HG02588 (cell line): ENCODE measurements around the gene FCN1.

ENCODE experiments used
- ATAC-seq: cut with Tn5 transposase; IDR thresholded peaks from one replicate; pipeline ENCODE4 v1.9.1; 2021; ENCODE audit warnings: mild to moderate bottlenecking, moderate library complexity; ENCODE audit not compliant: unreplicated experiment

FCN1 gene

DNA sequence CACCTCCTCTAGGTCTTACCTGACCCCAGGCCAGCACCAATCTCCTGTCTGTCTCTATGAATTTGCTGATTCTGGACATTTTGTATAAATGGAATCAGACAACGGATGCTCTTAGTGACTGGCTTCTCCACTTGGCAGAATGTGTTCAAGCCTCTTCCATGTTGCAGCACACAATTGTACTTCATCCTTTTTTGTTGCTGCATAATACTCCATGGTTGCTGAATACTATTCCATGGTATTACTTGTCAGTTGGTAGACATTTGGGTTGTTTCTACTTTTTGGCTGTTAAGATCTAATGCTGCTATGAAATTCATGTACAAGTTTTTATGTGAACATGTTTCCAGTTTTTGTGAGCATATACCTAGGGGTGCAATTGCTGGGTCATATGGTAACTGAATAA is 34.3 kb upstream of the FCN1 start:
- no peak for ATAC-seq

DNA sequence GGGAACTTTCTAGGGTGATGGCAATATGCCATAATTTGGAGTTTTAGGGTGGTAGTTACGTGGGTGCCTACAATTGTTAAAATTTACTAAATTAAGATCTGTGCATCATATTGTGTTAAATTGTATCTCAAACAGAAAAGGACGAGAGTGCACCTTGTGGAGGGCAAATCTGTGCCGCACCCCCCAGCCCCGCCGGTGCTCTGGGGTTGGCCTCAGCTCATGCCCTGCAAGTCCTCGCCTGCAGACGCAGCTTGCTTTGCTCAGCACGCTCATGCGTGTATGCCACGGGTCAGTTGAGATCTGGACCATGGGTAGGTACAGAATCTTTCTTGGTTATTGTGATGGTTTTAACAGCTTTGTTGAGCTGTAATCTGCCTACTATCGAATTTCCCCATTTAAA is 33.7 kb upstream of the FCN1 start:
- no peak for ATAC-seq

DNA sequence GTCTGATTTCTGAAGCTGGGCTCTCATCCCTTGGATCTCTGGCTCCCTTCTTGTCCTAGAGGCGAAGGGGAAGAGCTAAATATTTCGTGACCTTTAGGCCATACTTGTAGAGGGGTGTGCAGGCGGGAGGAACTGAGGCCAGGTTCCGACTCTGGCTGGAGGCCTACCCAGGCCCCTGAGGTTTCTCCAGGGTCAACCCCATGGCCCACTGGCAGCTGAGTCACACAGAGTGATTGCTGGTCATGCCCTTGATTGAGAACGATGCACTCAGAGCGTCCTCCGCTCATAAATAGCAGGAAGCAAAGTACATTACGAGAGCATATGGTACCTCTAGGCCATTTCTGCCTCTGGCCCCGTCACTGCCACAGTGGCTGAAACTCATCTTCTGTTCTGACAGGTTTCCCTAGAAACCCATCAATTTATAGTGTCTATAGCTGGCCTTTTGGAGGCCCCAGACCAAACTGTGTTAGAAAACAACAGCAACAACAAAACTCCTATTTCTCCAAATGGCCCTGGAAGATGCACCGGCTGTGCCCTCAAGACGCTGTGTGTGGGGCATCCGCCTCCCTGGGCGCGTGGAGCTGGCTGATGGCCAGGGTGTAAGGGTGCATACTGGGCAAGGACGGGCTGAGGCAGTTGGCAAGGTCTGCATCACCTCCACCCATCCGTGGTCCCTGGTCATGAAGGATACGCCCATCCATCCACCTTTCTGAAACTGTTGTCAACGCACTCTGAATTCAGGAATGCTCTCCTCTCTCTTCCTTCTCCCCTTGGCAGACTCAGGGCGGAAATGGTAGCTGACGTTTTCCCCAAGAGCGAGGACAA is 32.9 kb upstream of the FCN1 start:
- no peak for ATAC-seq

DNA sequence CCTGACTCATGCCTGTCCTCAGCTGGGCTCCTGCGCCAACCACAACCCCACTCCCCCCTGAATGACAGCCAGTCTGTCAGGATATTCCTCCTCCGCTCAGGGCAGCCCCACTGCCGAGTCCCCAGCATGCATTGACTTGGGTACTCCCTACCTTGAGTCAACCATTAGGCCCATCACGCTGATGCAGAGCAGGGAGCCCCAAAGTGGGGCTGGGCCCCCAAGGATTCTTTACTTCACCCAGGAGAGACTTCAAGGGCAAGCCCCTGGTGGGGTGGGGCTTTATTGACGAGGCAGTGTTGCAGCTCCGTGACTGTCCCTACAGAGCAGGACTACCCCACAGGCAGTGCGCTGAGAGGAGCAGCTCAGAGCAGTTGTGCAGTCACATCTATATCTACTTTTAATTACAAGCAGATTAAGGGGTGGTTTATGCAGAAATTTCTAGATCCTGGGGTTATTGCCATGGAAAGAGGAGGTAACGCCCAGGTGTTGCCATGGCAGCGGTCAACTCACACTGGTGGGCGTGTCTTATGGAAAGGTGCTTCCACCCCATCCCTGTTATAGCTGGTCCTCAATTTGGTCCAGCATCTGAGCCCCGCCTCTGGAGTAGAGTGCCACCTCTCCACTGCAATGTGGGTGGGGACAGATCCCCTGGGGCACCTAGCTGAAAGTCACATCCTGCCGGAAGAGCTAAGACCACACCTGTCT is 32.1 kb upstream of the FCN1 start:
- ATAC-seq, result no peak

DNA sequence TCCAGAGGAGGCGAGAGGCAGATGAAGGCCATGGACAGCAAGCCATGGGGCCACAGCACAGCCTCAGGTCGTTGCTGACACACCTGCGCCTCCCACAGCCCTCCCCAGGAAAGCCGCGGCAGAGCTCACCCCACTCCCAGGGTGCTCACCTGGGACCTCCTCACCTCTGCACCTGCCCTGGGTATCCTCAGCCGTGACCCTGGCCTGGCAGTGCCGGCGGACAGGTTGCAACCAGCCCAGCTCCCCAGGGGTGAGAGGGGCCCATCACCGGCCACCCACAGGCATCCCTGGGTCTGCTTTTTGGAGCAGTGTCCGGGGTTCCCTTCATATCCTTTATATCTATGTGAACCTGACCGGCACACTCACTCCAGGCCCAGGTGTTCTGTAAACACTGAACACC is 30.4 kb upstream of the FCN1 start:
- no peak for ATAC-seq

DNA sequence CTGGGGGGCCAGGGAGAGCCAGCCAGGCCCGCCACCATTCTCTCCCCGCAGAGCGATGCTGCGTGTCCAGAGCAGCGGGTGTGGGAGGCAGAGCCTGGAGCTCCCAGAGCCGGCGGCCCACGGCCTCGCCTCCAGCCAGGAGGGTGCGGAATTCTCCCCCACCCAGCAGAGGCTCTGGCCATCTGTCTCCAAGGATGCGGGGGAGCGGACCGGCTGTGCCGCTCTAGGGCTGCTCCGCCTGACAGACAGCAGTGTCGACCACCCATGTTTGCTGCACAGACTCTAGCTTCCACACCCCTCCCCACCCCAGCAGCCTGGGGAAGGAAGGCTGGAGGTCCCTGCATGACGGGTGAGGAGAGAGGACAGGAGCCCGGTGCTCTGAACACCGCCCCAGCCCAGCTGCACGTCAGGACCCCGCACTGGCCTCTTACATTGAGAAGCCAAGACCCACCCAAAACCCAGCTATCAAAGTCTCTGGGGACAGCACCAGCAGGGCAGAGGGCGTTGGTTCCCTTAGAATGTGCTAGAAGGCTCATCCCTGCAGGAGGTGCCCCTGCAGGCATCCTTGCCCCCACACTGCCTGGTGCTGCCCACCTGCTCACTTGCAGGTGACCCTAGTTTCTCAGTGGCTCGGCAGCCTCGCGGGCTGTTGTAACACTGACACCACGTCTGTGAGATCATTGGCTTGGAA is 29.7 kb upstream of the FCN1 start:
- no peak for ATAC-seq

DNA sequence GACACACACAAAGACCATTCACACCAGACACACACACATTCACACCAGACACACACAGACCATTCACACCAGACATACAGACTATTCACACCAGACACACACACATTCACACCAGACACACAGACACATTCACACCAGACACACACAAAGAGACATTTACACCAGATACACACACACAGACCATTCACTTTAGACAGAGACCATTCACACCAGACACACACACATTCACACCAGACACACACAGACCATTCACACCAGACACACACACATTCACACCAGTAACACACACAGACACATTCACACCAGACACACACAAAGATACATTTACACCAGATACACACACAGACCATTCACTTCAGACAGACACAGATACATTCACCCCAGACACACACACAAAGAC is 29.0 kb upstream of the FCN1 start:
- no peak for ATAC-seq

DNA sequence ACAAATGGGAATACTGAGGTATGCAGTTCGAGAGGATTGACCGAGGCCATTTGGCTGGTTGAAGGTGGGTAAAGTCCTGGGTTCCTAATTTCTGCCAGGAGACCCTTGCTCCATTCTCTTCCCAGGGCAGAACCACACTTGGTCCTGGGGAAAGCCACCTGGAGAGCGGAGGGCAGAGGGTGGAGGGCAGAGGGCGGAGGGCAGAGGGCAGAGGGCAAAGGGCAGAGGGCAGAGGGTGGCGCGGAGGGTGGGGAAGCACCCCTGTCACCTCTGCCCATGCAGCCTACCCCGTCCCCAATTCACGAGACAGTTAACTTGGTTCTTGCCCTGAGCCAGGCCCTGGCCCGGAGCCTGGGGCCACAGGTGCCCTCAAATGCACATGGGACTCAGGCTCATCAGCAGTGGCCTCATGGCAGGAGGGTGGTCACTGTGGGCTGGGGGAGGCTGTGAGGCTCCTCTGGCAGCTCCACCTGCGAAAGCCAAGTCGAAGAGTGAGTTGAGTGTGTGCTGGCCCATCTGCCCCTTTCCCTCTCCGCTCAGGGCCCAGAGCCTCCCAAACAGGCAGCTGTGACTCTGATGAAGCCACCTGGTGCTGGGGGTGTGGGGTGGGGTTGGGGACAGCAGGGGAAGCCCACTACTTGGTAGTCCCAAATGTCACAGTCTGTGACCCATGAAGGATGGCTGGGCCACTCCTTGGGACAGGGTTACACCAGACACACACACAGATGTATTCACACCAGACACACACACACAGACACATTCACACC is 28.0 kb upstream of the FCN1 start:
- no peak for ATAC-seq

DNA sequence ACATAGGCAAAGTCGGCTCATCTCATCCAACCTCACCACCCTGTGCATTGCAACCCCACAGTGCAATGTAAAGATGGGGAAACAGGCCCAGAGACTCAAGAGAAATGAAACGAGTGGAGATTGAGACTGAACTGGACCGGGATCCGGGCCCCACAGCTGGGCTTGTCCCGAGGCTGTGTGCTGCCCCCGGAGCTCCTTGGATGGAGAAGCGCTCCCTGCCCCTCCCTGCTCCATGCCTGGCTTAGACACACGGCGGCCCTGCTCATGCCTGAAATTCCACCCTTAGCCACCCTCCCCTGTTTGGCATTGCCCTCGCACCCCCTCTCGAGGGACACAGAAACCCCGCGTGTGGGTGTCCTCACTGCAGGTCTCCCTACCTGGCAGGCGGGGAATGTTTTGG is 27.2 kb upstream of the FCN1 start:
- no peak for ATAC-seq

DNA sequence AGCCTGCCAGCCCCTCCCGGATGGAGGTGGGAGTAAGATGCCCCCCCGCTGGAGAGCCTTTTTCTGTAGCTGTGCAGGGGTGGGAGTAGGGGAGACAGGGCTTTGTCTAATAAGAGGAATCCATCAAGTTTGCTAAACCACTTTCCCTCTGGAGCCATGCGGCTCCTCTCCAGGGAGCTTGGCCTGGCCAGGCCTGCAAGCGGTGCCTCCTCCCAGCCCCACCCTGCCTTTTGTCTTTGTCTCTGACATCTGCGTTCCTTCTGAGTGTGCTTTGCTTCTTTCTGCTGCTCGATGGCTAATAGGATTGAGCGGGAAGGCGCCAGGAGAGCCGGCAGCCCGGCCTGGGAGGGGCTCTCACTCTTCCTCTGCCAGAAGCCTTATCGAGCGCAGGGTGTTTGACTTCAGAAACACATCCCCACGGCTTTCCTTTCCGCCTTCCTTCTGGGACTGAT is 26.7 kb upstream of the FCN1 start:
- no peak for ATAC-seq

DNA sequence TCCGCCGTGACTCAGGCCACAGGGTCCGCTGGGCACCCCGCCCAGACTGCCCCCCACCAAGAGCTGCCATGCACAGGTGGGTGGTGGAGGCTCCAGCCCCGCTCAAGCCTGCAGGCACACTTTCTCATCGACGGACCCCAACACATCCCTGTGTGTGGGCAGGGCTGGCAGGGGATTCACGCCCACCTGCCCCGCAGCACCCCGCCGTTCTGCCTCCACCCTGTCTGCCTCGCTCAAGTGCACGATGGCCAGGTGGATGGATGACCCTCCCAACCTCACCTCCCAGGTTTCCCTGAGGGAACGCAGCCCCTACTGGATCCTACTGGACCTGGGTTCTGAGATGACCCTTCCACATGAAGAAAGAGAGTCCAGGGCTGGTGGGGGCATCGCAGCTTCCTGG is 26.1 kb upstream of the FCN1 start:
- no peak for ATAC-seq

DNA sequence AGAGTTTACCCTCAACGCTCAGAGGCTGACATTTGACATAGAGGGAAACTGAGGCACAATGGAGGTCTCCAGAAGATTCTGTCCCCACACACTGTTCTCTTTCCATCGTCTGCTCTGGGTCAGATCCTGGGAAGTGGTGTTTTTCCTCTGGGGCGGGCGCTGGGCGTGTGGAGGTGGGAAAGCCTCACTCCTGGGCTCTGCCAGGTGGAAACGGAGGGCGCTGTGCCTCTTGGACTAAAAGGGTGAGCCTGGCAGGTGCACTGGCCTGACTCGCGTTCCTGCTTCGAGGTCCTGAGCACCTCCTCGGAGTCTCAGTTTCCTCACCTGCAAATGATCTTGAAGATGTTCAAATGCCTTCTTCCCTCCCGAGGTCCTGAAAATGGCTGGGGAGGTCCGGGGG is 25.7 kb upstream of the FCN1 start:
- no peak for ATAC-seq

DNA sequence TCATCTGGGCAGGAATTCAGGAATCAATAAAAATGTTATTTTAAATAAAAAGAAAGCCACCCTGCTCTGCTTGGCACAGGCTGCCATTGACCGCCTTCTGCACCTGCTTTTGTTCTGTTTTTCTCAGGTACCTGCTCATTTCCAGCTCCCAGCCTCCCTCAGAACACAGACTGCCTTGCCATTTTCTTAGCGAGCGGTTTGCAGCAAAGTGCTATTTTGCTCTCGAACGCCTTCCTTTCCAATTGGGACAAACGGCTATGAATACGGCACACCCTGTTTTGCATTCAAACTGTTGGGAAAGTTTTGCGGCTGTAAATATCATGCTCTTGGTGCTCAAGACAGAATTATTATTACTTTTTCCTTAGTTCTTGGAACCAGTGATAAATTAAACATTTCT is 25.1 kb upstream of the FCN1 start:
- no peak for ATAC-seq

DNA sequence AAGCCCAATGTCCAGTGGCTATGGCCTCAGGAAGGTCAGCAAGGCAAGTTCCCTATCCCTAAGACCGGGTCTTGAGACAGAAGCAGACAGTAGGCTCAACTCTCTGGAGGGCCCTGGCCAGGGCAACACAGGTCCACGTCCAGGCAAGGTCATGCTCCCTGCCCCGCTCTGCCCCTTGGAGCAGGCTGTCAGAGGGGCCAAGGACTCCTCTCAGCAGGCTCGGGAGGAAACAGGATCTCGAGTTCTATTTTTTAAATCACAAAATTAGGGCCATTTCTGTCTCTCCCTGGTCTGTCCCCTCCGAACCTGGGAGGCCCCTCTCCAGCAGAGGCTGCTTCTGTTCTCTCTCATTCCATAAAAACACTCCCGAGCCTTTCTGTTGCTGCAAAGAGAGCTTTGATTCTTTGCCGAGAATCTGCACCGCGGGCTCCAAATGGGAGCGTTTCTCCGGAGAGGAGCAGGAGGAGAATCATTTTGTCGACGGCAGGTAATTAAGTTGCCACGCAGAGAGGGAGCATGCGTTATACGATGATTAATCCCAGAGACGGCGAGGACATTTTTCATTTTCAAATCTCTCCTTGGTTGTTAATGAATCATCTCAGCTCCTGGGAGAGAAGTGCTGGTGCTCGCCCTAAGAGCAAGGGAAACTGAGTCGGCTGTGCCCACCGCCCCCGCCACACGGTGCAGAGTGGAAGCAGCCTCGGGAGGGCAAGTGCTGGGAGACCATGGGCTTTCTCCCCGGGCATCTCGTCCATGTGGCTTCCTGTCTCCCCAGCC is 24.5 kb upstream of the FCN1 start:
- ATAC-seq, result no peak

DNA sequence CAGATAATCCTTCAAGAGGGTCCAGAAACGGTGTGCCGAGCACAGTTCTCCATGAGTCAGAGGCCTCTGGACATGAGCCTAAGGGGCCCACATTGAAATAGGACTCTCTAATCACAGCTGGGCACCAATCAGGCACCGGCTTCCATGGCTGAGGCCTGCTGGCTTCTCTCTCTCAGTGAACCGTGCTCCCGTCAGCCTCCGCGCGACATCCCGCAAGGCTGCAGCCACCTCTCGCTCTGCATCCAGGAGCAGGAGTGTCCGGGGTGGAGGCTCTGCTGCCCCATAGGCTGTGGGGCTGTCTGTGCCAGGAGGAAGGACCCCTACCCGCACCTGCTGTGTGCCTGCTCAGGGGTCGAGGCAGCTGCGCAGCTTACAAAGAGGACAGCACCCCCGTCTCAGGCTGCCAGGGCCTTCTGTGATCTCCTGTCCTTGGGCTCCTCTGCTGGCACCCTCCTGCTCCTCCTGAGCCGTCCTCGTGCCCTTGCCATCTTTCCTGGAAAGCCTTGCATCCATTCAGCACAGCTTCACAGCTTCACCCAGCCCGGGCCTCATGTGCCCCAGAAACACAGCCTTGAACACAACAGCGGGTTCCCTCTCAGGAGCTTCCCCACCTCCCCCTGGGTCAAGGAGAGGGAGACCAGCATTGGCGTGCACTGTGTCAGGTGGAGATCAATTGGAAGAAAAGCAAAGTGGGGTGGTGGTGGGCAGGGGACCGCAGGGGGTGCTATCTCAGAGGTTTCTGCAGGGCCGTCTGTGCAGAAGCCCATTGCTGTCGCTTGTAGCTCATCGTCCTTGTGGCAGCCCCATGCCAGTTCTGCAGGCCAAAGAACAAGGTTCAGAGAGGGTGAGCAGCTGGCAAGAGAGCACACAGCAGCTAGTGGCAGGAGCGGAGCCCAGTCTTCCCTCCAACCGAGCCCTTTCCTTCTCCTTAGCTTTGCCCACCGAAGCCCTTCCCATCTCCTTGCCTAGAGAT is 22.8 kb upstream of the FCN1 start:
- no peak for ATAC-seq

DNA sequence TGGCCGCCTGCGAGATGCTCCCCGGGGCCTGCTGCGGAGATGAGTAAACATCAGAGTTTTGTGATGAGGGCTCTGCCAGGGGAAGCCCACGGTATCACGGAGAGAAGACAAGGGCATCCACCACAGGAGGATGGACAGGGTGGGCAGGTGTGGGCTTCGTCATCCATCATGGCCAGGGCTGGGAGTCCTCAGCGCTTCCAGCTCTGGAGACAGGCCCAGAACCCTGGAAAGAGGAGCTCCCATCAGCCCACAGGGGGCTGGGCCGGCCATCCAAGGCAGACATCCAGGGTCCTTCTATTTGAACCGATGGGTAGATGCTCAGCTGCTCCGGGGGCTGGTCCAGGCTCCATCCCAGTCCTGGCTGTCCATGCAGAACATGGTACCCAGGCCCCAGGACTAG is 22.1 kb upstream of the FCN1 start:
- no peak for ATAC-seq

DNA sequence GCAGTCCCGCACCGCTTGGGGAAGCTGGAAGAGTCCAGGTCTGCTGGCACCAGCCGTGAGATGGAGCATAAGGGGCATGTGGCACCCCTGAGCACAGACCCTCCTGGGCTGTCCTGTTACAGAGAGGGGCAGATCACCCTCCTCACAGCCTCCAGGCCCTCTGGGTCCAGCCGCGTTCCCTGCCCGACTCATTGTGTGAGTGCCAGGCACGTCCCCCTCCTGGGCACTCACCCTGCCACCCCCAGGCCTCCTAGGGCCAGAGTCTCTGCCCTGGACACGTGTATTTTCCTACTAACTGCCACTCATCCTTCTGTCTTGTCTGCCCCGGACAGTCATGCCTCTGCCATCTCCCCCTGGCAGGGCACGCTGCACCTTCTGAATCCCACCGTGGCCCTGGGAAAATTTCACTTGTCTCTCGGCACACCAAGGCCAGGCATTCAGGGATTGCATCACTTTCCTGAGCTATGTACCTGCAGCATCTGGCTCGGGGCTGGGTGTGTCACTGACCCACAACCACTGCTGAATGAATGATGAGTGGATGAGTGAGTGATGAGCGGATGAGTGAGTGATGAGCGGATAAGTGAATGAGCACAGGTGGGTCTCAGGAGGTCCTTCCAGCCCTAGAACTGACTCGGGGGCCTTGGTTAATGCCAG is 21.5 kb upstream of the FCN1 start:
- ATAC-seq, result no peak

DNA sequence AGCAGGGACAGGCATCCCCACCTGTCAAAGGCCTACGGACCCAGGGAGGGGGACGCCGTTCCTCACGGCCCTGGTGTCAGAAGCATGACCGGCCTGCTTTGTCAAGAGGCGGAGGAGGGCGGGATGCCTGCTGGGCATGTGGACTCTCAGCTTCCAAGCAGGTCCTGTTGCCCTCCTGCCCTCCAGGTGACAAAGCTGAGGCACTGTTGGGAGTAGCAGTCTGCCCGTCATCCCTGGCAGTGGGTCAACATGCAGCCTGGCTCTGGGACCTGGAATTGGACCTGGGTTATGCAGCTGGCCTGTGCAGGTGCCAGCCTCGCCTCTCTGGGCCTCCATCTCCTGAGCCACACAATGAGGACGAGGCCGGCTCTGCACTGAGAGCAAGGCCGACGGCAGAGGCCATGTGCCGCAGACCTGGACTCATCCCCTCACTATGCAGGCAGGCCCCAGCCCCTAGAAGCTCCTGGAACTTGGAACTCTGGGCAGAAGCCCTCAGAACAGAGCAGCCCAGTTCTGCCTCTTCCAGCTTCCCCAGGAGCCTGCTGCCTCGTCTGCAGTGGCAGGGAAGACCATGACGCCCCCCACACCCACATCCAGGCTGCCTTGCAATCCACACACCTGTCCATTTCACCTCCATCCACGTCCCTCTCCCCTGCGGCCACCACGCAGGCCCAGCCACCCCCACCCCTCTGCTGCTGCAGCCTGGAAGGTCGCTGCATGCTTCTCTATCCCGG is 20.8 kb upstream of the FCN1 start:
- no peak for ATAC-seq
